Fibroblast of villous mesenchyme (primary cell): ENCODE results near the gene SCP2. TPM values are rescaled to one million over a fixed set of nuclear protein-coding genes. Genes with fewer than 3 reads are reported as not detected.

Experiments
- DNase-seq: peaks from one replicate; pipeline ENCODE4 v3.0.0-alpha.2; 2010; ENCODE audit warnings: low read depth
- H3K4me3 ChIP-seq: 2 replicates; pipeline ENCODE4 v1.5.1; 2011; ENCODE audit warnings: low read depth, mild to moderate bottlenecking, low read length
- total RNA-seq: library from RNA; depleted of rRNA; stranded (reverse); fragments of >200 nt; gene quantifications from 2 replicates; pipeline ENCODE4 v1.2.3, GENCODE V29; 2012
- TF ChIP-seq, protein P1 (sequence below): IDR thresholded peaks from 2 replicates; pipeline ENCODE4 v1.5.1; 2012; ENCODE audit warnings: low read depth, mild to moderate bottlenecking, low read length; ENCODE audit not compliant: insufficient read depth

Gene SCP2
- total RNA-seq, 1 donor = 170 TPM

DNA sequence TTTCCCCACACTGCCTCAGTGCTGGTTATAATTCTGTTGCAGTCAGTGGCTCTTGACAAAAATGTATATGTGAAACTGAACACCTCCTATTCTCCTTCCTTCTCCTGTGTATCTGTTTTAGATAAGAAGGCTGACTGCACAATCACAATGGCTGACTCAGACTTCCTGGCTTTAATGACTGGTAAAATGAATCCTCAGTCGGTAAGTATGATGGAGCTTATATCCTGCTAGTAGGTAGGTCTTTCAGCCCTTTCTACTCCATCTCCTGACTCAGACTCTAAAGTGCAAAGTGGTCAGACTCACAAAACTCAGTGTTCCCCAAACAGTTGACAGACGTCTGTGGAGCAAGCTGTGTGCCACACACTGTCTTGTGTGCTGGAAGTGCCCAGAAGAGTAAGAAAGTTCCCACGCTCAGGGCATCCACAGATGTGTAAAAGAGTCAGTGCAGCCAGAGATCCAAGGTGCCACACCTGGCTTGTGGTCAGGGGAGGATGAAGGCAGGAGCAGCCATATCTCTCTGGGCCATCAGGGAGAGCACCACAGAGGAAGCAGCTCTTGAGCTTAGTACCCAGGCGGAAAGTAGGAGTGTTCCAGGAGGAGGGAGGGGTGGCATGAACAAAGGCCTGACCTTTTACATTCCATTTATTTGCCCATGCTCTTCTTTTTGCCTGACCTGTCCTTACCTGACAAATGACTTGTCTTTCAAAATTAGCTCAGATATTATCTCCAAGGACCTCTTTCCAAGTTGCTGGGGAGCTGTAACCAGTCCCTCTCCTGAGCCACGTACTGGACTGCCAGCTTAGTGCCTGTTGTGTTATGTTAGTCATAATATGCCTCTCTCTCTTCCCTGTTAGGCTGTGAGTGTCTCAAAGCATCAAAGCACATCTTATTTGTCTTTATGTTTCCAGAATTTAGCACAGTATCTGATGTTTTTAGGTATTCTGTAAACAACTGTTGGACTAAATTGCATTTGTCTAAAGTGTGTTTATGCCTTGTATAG lies 121.0 kb downstream of the SCP2 start:
- peak; percentile 80 for DNase-seq
- TF ChIP-seq, protein P1, sequence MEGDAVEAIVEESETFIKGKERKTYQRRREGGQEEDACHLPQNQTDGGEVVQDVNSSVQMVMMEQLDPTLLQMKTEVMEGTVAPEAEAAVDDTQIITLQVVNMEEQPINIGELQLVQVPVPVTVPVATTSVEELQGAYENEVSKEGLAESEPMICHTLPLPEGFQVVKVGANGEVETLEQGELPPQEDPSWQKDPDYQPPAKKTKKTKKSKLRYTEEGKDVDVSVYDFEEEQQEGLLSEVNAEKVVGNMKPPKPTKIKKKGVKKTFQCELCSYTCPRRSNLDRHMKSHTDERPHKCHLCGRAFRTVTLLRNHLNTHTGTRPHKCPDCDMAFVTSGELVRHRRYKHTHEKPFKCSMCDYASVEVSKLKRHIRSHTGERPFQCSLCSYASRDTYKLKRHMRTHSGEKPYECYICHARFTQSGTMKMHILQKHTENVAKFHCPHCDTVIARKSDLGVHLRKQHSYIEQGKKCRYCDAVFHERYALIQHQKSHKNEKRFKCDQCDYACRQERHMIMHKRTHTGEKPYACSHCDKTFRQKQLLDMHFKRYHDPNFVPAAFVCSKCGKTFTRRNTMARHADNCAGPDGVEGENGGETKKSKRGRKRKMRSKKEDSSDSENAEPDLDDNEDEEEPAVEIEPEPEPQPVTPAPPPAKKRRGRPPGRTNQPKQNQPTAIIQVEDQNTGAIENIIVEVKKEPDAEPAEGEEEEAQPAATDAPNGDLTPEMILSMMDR = no peak

DNA sequence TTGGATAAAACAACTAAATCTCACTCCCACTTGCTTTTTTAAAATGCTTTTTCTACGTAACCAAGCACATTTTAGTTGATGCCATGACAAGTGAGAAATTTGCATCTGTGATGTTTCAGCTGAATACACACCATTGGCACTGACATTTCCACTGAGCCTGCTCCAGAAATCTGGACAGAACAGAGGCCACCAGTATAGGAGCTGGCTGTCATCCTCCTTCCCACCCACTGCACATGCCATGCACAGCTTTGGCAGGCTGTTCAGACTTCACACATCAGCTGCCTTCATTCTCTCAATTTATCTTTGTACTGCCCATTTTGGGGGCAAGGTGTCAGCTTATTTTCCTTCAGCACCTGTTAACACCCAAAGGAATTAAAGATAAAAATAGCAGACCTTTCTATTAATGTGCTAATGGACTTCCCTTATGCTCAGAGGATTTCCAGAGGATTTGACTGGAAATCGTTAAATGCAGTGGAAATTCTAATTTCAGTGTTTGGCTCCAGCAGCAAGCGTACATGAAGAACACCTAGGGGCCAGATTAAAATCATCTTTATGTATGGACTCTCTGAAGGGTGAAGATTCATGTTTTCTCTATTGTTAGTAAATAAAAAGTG lies 122.0 kb downstream of the SCP2 start:
- TF ChIP-seq, protein P1 = no peak
- DNase-seq = no peak
- no peak overlapping the region for H3K4me3 ChIP-seq

More for the DNA sequence above, 121.0 kb downstream of the SCP2 start:
- H3K4me3 ChIP-seq = no peak overlapping the region

DNA sequence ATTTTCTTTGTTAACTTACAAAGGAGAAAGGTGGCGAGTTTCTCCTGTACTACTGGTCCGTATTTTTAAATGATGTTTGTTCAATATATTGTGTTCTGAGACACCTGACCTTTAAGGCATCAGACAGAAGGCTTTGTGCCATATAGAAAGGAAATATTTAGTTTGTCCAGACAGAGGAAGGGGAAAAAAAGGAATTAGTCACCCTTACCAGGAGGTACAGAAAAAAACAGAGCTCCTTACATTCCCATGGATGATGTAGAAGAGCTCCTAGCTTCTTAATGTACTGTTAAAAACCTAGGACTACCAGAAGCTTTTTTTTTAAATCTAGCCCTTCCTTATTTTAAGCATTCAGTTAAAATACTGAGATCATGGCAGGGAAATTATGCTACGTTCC lies 122.5 kb downstream of the SCP2 start:
- TF ChIP-seq, protein P1 = no peak
- no peak for DNase-seq
- H3K4me3 ChIP-seq = no peak overlapping the region

DNA sequence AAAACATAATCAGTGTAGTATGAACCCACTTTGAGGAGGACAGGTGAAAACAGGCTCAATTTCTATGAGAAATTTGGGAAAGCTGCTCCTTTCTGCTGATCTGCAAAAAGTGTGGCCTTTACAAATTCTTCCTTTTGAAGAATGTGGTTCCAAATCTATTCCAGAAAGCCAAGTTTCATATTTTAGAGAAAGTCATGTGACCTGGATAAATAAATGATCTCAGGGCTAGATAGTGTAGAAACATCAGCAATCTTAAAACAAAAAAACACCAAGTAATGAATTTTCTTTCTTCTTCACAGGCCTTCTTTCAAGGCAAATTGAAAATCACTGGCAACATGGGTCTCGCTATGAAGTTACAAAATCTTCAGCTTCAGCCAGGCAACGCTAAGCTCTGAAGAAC lies 123.2 kb downstream of the SCP2 start:
- H3K4me3 ChIP-seq = no peak overlapping the region
- no peak for DNase-seq
- TF ChIP-seq, protein P1 = no peak

DNA sequence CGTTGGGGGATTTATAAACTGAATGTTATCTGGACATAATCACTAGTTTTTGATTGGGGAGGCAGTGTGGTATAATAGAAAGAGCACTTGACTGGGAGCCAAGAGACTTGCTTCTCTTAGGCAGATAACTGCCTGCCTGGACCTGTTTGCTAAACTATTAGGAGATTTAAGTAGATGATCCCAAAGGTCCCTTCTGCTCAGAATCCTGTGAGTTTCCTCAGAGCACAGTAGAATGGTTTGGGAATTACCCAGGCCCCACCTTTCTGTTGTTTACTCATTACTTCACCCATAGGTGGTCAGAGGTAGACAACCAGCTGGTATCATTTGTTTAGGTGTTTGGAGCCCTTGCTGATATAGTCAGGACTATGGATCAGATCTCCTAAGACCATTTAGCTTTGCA lies 124.6 kb downstream of the SCP2 start:
- no peak overlapping the region for H3K4me3 ChIP-seq
- no peak for DNase-seq
- TF ChIP-seq, protein P1 = no peak

DNA sequence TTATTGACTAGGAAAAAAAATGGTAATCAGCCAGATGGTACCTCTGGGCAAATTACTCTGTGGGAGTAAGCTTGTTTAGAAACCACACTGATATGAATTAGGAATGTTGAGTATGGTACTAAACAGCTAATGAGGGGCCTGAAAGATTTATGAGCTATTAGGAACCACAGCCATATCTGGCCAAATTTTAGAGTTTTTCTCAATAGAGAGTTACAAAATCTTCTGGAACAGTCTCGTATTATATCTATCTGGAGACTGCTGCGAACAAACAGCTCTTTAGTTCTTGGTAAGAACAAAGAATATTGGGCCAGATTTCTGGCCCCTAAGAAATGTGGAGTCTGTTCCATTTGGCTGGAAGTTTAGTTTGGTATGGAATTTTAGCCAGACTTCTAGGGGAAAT lies 130.1 kb downstream of the SCP2 start:
- TF ChIP-seq, protein P1 = no peak
- peak; percentile 92 for DNase-seq
- no peak overlapping the region for H3K4me3 ChIP-seq
